Measurements from ENCODE around the gene FAR2. TPM values are rescaled to one million over a fixed set of nuclear protein-coding genes. Genes with fewer than 3 reads are reported as not detected.

FAR2 gene
- total RNA-seq, 1 donor from 2014 or later: 13.6 TPM

- H3K9me3 Mint-ChIP-seq: peaks cover 6% of the 10 kb centered on the region
- H3K27me3 Mint-ChIP-seq (ENCODE audit: low read depth): no peaks in the 10 kb centered on the region
- peaks cover 2% of the 10 kb centered on the region for H3K36me3 Mint-ChIP-seq (ENCODE audit: low read depth)
- no peak overlapping the region for H3K27ac Mint-ChIP-seq (ENCODE audit: unreplicated experiment)
- H3K4me3 Mint-ChIP-seq: no peak overlapping the region
- DNase-seq (ENCODE audit: low read depth, low spot score): no peak
- TF ChIP-seq CTCF (conservative IDR thresholded peaks at IDR 0.05): no peak
- no peaks in the 10 kb centered on the region for H3K4me1 Mint-ChIP-seq
Observed at GRCh38 chr12:29187756-29188155, 38.7 kb downstream of the FAR2 start.

DNA sequence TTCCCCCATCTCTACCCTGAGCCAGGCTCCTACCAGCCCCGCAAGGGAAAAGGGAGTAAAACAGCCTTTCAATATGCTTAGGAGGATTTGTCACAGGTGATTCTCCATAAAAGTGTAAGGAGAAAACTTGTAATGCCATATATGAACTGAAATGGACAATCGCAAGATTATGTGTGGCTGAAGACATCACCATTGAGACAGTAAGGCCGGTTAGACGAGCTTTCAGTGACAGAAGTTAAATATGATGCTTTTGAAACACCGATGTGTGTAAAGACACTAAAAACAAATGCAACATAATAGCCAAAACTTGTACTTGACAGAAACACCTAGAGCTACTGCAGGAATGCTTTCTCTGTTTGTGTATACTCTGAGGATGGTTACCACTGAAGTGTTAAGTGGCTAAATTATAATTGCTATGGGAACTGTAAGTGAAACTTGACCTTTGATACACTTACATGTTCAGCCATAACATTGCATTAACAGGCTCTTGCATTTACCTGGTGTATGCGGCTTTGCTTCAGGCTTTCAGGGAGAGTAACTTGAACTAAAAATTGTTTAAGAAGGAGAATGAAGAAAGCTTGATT lies 42.3 kb downstream of the FAR2 start:
- Mint-ChIP-seq H3K4me1 (no peaks in the 10 kb centered on the region), H3K9me3 (no peaks in the 10 kb centered on the region), H3K4me3 (no peak overlapping the region), H3K36me3 (ENCODE audit: low read depth) (no peaks in the 10 kb centered on the region), H3K27ac (ENCODE audit: unreplicated experiment) (no peak overlapping the region), H3K27me3 (ENCODE audit: low read depth) (no peaks in the 10 kb centered on the region)
- no peak for TF ChIP-seq CTCF (conservative IDR thresholded peaks at IDR 0.05)
- DNase-seq (ENCODE audit: low read depth, low spot score): no peak

GRCh38 chr12:29198901-29199300 lies 49.8 kb downstream of the FAR2 start:
- no peak for DNase-seq (ENCODE audit: low read depth, low spot score)
- no peak overlapping the region for H3K27ac Mint-ChIP-seq (ENCODE audit: unreplicated experiment)
- no peak for TF ChIP-seq CTCF (conservative IDR thresholded peaks at IDR 0.05)
- H3K27me3 Mint-ChIP-seq (ENCODE audit: low read depth): no peaks in the 10 kb centered on the region
- H3K9me3 Mint-ChIP-seq: peaks cover 3% of the 10 kb centered on the region
- H3K4me1 Mint-ChIP-seq: no peaks in the 10 kb centered on the region
- no peak overlapping the region for H3K4me3 Mint-ChIP-seq
- H3K36me3 Mint-ChIP-seq (ENCODE audit: low read depth): no peaks in the 10 kb centered on the region

GRCh38 chr12:29200586-29200985 lies 51.5 kb downstream of the FAR2 start:
- no peak for TF ChIP-seq CTCF (conservative IDR thresholded peaks at IDR 0.05)
- H3K36me3 Mint-ChIP-seq (ENCODE audit: low read depth): no peaks in the 10 kb centered on the region
- no peak for DNase-seq (ENCODE audit: low read depth, low spot score)
- H3K4me3 Mint-ChIP-seq: no peak overlapping the region
- peaks cover 7% of the 10 kb centered on the region for H3K9me3 Mint-ChIP-seq
- no peaks in the 10 kb centered on the region for H3K27me3 Mint-ChIP-seq (ENCODE audit: low read depth)
- H3K27ac Mint-ChIP-seq (ENCODE audit: unreplicated experiment): no peak overlapping the region
- no peaks in the 10 kb centered on the region for H3K4me1 Mint-ChIP-seq

GRCh38 chr12:29201296-29201695 lies 52.2 kb downstream of the FAR2 start:
- no peak overlapping the region for H3K27ac Mint-ChIP-seq (ENCODE audit: unreplicated experiment)
- no peaks in the 10 kb centered on the region for H3K4me1 Mint-ChIP-seq
- no peak overlapping the region for H3K4me3 Mint-ChIP-seq
- peaks cover 7% of the 10 kb centered on the region for H3K9me3 Mint-ChIP-seq
- no peak for DNase-seq (ENCODE audit: low read depth, low spot score)
- H3K36me3 Mint-ChIP-seq (ENCODE audit: low read depth): no peaks in the 10 kb centered on the region
- H3K27me3 Mint-ChIP-seq (ENCODE audit: low read depth): no peaks in the 10 kb centered on the region
- TF ChIP-seq CTCF (conservative IDR thresholded peaks at IDR 0.05): no peak
